Measurements from ENCODE around the gene TNFAIP6.
"Not testable (repeated sequence)": the region's sequence is repeated elsewhere in the genome, so short reads cannot be mapped to it uniquely, and the experiment has no call there.

TNFAIP6 gene

GRCh38 chr2:151357359-151357758 is at the start of gene TNFAIP6:
Gene TNFAIP6 (plus strand): TSS chr2:151357592. CDS start chr2:151357667, 75 bp downstream.
- peak; percentile 69 for DNase-seq

GRCh38 chr2:151310313-151310712 is 47.1 kb upstream of the TNFAIP6 start:
- DNase-seq = not testable (repeated sequence)

- not testable (repeated sequence) for DNase-seq
These were observed 45.0 kb upstream of the TNFAIP6 start for GRCh38 chr2:151312440-151312839.

- peak; percentile 54 for DNase-seq
These were observed 42.0 kb upstream of the TNFAIP6 start for GRCh38 chr2:151315381-151315903.

DNA sequence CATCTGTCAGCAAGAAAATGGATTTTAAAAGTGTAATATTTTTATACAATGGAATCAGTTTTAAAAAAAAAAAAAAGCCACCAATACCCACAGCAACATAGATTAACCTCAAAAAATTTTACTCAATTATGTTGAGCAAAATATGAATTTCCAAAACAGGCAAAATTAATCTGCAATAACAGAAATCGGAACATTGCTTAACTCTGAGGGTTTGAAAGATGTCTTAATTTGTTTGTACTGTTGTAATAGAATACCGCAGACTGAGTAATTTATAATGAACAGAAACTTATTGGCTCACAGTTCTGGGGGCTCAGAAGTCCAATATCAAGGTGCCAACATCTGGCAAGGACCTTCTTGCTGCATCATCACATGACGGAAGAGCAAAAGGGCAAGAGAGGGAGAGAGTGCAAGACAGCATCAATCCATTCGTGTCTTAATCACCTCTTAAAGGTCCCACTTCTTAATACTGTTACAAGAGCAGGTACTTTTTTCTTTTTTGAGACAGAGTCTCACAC is 31.8 kb upstream of the TNFAIP6 start:
- no peak for DNase-seq

DNA sequence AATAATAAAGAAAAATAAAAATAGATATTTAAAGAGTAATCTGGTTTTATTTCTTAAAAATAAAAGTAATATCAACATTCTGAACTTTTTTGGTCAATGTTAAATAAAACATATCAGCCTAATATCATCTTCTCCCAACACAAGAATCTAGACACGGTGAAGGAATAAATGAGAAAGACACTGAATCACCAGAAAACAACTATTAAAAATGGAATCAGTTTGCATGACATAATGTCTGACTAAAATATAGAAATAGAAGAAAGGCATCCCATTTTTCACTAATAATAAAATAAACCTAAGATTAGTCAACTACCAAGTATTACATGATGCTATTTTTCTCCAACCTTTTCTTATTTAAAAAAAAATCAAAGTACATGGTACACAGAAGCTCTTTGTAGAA is 30.8 kb upstream of the TNFAIP6 start:
- DNase-seq = no peak

DNA sequence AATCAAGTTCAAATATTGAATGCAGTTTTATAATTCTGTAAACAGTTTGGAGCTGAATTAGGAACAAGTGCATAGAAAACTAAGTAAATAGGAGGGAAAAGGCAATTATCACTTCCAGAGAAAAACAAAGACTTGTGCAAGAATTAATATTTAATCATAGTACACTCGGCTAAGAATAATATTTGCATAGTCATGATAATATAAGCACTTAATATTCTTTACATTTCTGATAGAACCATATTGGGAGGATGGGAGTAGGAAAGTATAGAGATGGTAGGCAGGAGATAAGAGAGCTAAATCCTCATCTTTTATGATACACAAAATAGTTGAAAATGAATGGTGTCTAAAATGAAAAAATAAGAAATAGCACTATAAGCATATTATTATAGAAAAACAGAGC is 27.4 kb upstream of the TNFAIP6 start:
- no peak for DNase-seq

DNA sequence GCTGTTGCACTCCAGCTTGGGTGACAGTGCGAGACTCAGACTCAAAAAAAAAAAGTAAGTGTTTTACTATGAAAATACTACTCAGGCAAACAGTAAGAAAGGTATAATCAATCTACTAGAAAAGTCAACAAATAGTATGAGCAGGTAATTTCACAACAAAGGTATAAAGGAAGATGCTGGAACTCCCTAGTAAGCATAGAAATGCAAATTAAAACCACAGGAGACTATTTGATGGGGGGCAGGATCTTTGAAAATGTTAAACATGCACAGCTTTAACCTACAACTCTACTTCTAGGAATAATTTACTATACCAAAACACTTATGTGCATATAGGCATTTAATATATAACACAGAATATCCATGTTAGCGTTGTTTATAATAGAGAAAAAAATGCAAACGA is 24.3 kb upstream of the TNFAIP6 start:
- DNase-seq = no peak

DNA sequence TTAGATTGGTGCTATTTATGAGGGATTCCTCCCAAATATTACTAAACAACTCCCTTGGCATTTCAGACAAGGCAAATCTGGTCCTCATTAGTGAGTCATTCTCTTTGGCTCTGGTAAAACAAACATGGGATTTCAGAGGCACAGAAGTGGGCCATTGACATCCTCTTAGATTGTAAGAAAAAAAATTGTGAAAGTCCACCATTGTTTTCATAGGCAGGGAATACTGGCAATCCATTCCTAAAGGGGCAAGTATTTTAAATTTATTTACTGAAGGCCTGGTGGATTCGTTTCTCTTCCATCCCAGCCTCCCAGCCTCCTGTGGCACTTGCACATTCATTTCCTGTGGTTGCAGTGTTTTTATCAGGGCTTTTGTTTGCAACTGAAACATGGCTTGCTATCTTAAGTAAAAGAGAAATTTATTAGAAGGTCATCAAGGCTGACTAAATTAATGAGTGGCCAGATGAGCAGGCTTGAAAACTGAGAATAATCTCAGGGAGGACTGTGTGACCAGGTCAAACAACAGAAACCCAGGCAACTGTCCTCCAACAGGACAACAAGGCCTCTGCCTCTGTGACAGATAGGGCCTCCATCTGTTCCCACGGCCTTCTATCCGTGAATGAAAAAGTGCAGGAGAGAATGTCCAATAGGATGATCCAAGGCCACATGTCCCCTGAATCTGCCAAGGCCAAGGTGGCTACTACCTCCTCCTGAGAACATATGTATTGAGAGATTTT is 23.1 kb upstream of the TNFAIP6 start:
- DNase-seq = no peak

GRCh38 chr2:151336863-151337371 is 20.5 kb upstream of the TNFAIP6 start:
- peak; percentile 28 for DNase-seq

DNA sequence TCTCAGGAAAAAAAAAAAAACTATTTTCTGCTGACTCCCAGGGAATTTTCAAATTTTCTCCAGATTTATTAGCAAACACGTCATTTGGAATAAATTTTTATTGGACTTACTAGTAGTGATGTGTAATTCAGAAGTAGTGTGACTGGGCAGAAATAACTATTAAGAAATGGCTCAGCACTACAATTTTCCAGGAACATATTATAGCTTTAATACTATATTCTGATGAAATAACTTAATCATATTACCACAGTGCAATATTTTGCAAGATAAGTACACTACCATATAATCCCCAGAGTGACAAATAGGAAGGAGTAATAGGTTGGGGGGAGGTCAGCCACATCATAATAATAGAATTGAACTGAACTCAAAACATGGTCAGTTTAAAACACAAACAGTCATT is 19.7 kb upstream of the TNFAIP6 start:
- DNase-seq = no peak

DNA sequence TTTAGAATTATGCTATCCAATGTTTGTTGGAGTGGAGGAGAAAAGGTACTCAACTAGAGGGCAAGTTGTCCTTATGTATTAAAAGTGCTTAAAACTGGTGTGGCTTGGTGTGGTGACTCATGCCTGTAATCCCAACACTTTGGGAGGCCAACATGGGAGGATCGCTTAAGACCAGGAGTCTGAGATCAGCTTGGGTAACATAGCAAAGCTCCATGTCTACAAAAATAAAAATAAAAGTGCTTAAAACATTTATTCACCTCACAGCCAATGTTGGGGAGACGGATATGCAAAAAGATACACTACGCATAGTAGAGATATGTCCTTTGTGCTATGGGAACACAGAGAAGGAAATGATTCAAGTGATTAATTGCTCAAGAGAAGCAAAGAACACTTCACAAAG is 19.3 kb upstream of the TNFAIP6 start:
- DNase-seq = no peak

- no peak for DNase-seq
These were observed 14.3 kb upstream of the TNFAIP6 start for GRCh38 chr2:151343073-151343472.

DNA sequence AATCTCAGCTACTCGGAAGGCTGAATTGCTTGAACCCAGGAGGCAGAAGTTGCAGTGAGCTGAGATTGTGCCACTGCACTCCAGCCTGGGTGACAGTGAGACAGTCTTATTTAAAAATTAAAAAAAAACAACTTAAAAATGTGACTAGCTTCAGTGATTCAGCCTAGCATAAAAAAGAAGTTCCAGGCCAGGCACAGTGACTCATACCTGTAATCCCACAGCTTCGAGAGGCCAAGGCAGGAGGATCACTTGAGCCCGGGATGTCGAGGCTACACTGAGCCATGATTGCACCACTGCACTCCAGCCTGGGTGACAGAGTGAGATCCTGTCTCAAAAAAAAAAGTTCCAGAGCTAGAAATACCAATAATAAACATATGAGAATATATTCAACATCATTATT is 13.2 kb upstream of the TNFAIP6 start:
- not testable (repeated sequence) for DNase-seq

DNA sequence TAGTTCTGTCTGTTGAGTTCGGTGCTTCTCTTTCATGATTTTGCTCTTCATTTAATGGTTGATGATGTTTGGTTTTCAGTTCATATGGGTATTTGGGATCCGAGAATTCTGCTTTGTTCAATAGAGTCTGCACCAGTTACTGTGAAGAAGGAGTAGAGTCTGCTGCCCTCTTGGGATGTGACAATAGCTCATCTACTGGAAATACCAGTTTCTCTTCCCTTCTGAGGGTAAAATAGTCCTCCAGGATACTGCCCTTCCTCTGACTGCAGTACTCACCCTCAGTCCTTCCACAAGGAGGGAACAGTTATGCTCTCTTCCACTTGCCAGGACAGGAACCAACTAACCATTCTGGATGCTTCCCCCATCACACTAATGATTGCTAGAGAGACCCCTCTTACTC is 12.5 kb upstream of the TNFAIP6 start:
- no peak for DNase-seq

DNA sequence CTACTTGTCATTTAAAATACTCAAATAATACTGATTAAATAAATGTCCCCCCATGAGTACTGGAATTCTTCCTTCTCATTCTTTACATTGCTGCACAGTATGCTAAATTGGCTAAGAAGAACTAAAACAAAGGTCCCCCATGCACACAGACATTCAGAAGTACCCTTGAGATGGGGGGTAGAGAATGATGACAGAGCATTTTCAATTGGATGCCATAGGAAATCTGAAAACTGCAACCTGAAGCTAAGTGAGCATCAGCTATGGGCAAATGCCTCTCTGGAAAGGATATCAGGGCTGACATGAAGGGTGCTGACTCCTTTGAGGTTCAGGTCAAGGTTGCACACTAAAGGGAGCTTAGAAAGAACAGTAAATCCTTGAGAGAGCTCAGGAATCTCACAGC is 10.1 kb upstream of the TNFAIP6 start:
- no peak for DNase-seq

- DNase-seq = no peak
These were observed 9.5 kb upstream of the TNFAIP6 start for GRCh38 chr2:151347906-151348305.

DNA sequence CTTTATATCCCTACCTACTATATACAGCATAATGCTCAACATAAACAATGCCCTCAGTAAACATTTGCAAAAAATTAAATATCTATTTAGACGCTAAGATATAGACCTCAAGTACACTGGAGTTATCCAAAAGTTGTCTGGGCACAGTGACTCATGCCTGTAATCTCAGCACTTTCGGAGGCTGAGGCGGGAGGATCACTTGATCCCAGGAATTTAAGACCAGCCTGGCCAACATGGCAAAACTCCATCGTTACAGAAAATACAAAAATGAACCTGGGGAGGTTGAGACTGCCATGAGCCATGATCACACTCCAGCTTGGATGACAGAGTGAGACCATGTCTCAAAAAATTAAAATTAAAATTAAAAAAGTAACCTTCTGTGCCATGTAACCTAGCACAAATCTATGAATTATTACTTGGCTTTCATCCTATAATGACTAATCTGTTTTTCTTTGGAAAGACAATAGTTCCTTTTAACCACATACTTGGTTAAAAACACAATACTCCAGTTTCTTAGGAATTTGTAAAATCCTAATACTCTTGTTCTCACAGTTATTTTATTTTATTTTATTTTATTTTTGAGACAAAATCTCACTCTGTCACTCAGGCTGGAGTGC is 6.7 kb upstream of the TNFAIP6 start:
- no peak for DNase-seq

- no peak for DNase-seq
These were observed 3.4 kb upstream of the TNFAIP6 start for GRCh38 chr2:151353995-151354394.

DNA sequence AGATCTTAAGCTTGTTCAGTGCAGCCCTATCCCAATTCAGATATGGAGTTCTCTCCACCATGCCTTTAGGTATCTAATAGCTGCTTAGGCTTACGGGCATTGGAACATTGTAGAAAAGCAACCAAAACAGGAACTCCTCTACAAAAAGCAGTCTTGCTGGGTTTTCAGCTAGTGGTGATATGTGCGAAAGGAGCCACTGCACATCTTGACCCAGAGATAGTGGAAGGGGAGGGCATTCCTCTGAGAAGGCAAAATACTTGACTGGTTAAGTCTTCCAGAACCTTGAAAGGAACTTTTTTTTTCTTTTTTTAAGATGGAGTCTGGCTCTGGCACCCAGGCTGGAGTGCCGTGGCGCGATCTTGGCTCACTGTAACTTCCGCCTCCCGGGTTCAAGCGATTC is 2.6 kb upstream of the TNFAIP6 start:
- no peak for DNase-seq

GRCh38 chr2:151358166-151358970 is 976 bp downstream of the TNFAIP6 start:
- no peak for DNase-seq

DNA sequence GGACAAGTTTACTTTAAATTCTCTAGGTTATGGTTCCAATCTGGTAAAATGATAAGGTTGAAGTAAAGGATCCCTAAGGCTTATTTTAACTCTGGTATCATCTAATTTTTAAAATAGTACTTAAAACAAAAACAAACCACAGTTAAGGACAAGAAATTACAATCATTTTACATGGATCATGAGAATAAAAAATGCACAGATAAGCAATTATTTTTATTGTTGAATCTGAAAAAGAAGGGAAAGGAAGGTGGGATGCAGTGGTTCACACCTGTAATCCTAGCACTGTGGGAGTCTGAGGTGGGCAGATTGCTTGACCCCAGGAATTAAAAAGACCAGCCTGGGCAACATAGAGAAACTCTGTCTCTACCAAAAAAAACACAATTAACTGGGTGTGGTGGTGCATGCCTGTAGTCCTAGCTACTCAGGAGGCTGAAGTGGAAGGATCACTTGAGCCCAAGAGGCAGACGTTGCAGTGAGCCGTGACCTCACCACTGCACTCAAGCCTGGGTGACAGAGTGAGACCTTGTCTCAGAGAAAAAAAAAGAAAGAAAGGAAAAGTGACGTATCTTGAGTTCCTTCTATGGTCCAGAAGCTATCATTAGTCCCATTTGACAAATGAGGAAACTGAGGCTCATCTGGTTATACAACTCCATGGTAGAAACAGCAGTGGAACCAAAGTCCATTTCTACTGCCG is 2.5 kb downstream of the TNFAIP6 start:
- DNase-seq = no peak

All from femur (tissue), 1 donor.